ENCODE measurements around the gene TMEM258. TPM values are rescaled to one million over a fixed set of nuclear protein-coding genes. Genes with fewer than 3 reads are reported as not detected.
A peak's percentile ranks its signal among the peaks of the same experiment; 100 is the strongest.

TMEM258 gene
- total and polyA plus RNA-seq, 10 of the 15 experiments (the other 5 are each of a cell fraction or from before 2014, with no cell fraction given): 160 to 840 (median 326) TPM

DNA sequence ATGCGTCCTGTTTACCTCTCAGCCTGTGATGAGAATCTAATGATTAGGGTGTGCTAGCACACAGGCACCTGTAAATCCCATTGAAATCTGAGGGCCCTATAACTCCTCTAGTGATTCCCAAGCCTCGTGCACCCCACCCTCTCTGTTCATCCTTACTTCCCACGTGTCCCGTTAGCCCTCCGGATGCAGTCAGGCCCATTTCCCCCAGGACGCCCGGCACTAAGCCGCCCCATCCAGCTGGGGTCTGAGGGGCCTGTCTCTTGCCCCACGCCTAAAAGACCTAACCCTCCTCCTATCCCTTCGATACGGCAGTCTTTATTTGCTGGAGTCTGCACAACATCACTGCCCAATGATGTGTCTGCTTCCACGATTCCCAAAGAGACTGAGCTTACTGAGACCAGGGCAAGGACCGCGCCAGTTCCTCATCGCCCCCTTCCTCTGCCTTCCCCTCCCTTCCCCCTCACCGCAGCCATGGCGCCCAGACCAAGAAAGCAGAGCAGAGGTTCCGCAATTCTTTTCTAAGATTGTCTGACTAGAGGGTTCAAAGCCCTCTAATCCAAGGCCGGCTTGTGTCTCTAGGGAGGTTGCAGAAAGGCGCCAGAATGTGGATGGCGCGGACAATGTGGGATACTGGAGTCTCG lies 34.7 kb upstream of the TMEM258 start (continued):
- TF ChIP-seq JUNB (IDR thresholded peaks at IDR 0.05) (no peak), ZNF622 (IDR thresholded peaks at IDR 0.05) (no peak), TARDBP (IDR thresholded peaks at IDR 0.05; ENCODE audit: borderline replicate concordance) (no peak), NR2C2 (IDR thresholded peaks at IDR 0.05; ENCODE audit: borderline replicate concordance, control insufficient read depth, insufficient read length, low read depth) (no peak), NR2F1 (conservative IDR thresholded peaks at IDR 0.05) (no peak), CBX5 (IDR thresholded peaks at IDR 0.05; ENCODE audit: low read depth) (no peak), EGR1 (IDR thresholded peaks at IDR 0.05; ENCODE audit: borderline replicate concordance in 1 of 2, low read depth in 2 of 2, low read length in 2 of 2) (no peak), SPI1 (IDR thresholded peaks at IDR 0.05; ENCODE audit: borderline replicate concordance, insufficient read depth, low read depth, low read length) (peak; percentile 49; the same call in 1 of the 2 replicates), RUNX3 (IDR thresholded peaks at IDR 0.05; ENCODE audit: low read length) (peak; percentile 60; the same call in 1 of the 2 replicates)
- TF ChIP-seq, protein P1, sequence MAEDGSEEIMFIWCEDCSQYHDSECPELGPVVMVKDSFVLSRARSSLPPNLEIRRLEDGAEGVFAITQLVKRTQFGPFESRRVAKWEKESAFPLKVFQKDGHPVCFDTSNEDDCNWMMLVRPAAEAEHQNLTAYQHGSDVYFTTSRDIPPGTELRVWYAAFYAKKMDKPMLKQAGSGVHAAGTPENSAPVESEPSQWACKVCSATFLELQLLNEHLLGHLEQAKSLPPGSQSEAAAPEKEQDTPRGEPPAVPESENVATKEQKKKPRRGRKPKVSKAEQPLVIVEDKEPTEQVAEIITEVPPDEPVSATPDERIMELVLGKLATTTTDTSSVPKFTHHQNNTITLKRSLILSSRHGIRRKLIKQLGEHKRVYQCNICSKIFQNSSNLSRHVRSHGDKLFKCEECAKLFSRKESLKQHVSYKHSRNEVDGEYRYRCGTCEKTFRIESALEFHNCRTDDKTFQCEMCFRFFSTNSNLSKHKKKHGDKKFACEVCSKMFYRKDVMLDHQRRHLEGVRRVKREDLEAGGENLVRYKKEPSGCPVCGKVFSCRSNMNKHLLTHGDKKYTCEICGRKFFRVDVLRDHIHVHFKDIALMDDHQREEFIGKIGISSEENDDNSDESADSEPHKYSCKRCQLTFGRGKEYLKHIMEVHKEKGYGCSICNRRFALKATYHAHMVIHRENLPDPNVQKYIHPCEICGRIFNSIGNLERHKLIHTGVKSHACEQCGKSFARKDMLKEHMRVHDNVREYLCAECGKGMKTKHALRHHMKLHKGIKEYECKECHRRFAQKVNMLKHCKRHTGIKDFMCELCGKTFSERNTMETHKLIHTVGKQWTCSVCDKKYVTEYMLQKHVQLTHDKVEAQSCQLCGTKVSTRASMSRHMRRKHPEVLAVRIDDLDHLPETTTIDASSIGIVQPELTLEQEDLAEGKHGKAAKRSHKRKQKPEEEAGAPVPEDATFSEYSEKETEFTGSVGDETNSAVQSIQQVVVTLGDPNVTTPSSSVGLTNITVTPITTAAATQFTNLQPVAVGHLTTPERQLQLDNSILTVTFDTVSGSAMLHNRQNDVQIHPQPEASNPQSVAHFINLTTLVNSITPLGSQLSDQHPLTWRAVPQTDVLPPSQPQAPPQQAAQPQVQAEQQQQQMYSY (CRISPR knock-in tag; IDR thresholded peaks at IDR 0.05): 0 out of 2 replicates have a peak, but pooled peaks have one; percentile 24
- TF ChIP-seq, protein P2, sequence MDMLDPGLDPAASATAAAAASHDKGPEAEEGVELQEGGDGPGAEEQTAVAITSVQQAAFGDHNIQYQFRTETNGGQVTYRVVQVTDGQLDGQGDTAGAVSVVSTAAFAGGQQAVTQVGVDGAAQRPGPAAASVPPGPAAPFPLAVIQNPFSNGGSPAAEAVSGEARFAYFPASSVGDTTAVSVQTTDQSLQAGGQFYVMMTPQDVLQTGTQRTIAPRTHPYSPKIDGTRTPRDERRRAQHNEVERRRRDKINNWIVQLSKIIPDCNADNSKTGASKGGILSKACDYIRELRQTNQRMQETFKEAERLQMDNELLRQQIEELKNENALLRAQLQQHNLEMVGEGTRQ (IDR thresholded peaks at IDR 0.05; ENCODE audit: borderline replicate concordance, low read depth, low read length): no peak

Measured in GM12878 (cell line).